Measurements from ENCODE around the gene SPAG16. TPM values are rescaled to one million over a fixed set of nuclear protein-coding genes. Genes with fewer than 3 reads are reported as not detected.

SPAG16 gene
- total and polyA plus RNA-seq, 3 donors from 2014 or later, result 69.7 to 111 (median 80.7) TPM

GRCh38 chr2:214104967-214105366 is 820.7 kb downstream of the SPAG16 start:
- Histone ChIP-seq H3K27ac (no peak overlapping the region), H3K36me3 (ENCODE audit: low read depth, missing control alignments) (no peaks in the 10 kb centered on the region), H3K27me3 (no peaks in the 10 kb centered on the region), H3K4me3 (no peak overlapping the region), H3K4me1 (no peaks in the 10 kb centered on the region), H3K9me3 (no peaks in the 10 kb centered on the region)
- DNase-seq, result no peak
- WGBS, 2 donors, result 98% methylated on average over 5 of the region's 5 CpGs
- TF ChIP-seq POLR2A (IDR thresholded peaks at IDR 0.05), result no peak
- no peak for TF ChIP-seq CTCF (IDR thresholded peaks at IDR 0.05)
- intact Hi-C loops (cut with DNase I; ENCODE audit: low total_unique reads), result no loop called here

- H3K36me3 ChIP-seq (ENCODE audit: low read depth, missing control alignments), result no peaks in the 10 kb centered on the region
- no peaks in the 10 kb centered on the region for H3K27me3 ChIP-seq
- no peak overlapping the region for H3K27ac ChIP-seq
- no peak overlapping the region for H3K4me3 ChIP-seq
- no peak for DNase-seq
- TF ChIP-seq POLR2A (IDR thresholded peaks at IDR 0.05) (no peak), CTCF (IDR thresholded peaks at IDR 0.05) (no peak)
- WGBS, 2 donors, result 63 to 71% methylated on average over 1 of the region's 1 CpG
- H3K9me3 ChIP-seq, result no peaks in the 10 kb centered on the region
- no peaks in the 10 kb centered on the region for H3K4me1 ChIP-seq
- intact Hi-C loops (cut with DNase I; ENCODE audit: low total_unique reads), result no loop called here
These were observed 823.5 kb downstream of the SPAG16 start for GRCh38 chr2:214107726-214108125.

GRCh38 chr2:214108598-214108997 is 824.3 kb downstream of the SPAG16 start:
- H3K36me3 ChIP-seq (ENCODE audit: low read depth, missing control alignments), result no peaks in the 10 kb centered on the region
- no peak overlapping the region for H3K27ac ChIP-seq
- WGBS, 2 donors, result 90 to 100% methylated on average over 1 of the region's 1 CpG
- H3K4me3 ChIP-seq, result no peak overlapping the region
- DNase-seq, result no peak
- H3K4me1 ChIP-seq, result no peaks in the 10 kb centered on the region
- TF ChIP-seq POLR2A (IDR thresholded peaks at IDR 0.05), result no peak
- TF ChIP-seq CTCF (IDR thresholded peaks at IDR 0.05), result no peak
- intact Hi-C loops (cut with DNase I; ENCODE audit: low total_unique reads), result no loop called here
- no peaks in the 10 kb centered on the region for H3K27me3 ChIP-seq
- H3K9me3 ChIP-seq, result no peaks in the 10 kb centered on the region

- H3K27me3 ChIP-seq, result no peaks in the 10 kb centered on the region
- H3K9me3 ChIP-seq, result no peaks in the 10 kb centered on the region
- no peak overlapping the region for H3K4me3 ChIP-seq
- H3K27ac ChIP-seq, result no peak overlapping the region
- intact Hi-C loops (cut with DNase I; ENCODE audit: low total_unique reads), result no loop called here
- no peaks in the 10 kb centered on the region for H3K36me3 ChIP-seq (ENCODE audit: low read depth, missing control alignments)
- no peaks in the 10 kb centered on the region for H3K4me1 ChIP-seq
- TF ChIP-seq CTCF (IDR thresholded peaks at IDR 0.05), result no peak
- TF ChIP-seq POLR2A (IDR thresholded peaks at IDR 0.05), result no peak
- DNase-seq, result no peak
These were observed 832.8 kb downstream of the SPAG16 start for GRCh38 chr2:214117054-214117453.

- DNase-seq, result no peak
- Histone ChIP-seq H3K27ac (no peak overlapping the region), H3K4me1 (no peaks in the 10 kb centered on the region), H3K9me3 (no peaks in the 10 kb centered on the region), H3K4me3 (no peak overlapping the region), H3K36me3 (ENCODE audit: low read depth, missing control alignments) (no peaks in the 10 kb centered on the region), H3K27me3 (no peaks in the 10 kb centered on the region)
- TF ChIP-seq CTCF (IDR thresholded peaks at IDR 0.05), result no peak
- no peak for TF ChIP-seq POLR2A (IDR thresholded peaks at IDR 0.05)
- 73 to 88% methylated on average over 6 of the region's 6 CpGs for WGBS, 2 donors
- intact Hi-C loops (cut with DNase I; ENCODE audit: low total_unique reads), result no loop called here
These were observed 841.9 kb downstream of the SPAG16 start for GRCh38 chr2:214126135-214126534.

All from testis (tissue), 3 donors.